ENCODE results near the gene SELP. TPM values are rescaled to one million over a fixed set of nuclear protein-coding genes. Genes with fewer than 3 reads are reported as not detected.

The SELP gene
- total and polyA plus RNA-seq, 7 donors, result 0.23 to 9.4 (median 3.3) TPM; not detected in 1

- no peaks in the 10 kb centered on the region for H3K27me3 ChIP-seq
- no peak overlapping the region for H3K27ac ChIP-seq
- intact Hi-C loops (cut with DNase I), result no loop called here
- no peaks in the 10 kb centered on the region for H3K9me3 ChIP-seq
- H3K4me1 ChIP-seq, result no peaks in the 10 kb centered on the region
- no peaks in the 10 kb centered on the region for H3K36me3 ChIP-seq
- no peak for DNase-seq
- TF ChIP-seq CTCF (IDR thresholded peaks at IDR 0.05), result no peak
- TF ChIP-seq POLR2AphosphoS5 (IDR thresholded peaks at IDR 0.05), result no peak
- WGBS, 2 donors, result 71 to 84% methylated on average over 2 of the region's 2 CpGs
- no peak overlapping the region for H3K4me3 ChIP-seq
Observed at GRCh38 chr1:169648187-169648586, 18.3 kb upstream of the SELP start.

GRCh38 chr1:169647512-169647911 is 17.6 kb upstream of the SELP start:
- no peak for TF ChIP-seq POLR2AphosphoS5 (IDR thresholded peaks at IDR 0.05)
- no peak for TF ChIP-seq CTCF (IDR thresholded peaks at IDR 0.05)
- no peak for TF ChIP-seq POLR2A (IDR thresholded peaks at IDR 0.05)
- TF ChIP-seq EP300 (IDR thresholded peaks at IDR 0.05), result no peak
- intact Hi-C loops (cut with DNase I), result no loop called here
- H3K27ac ChIP-seq, result no peak overlapping the region
- no peaks in the 10 kb centered on the region for H3K4me1 ChIP-seq
- no peak for DNase-seq
- no peak overlapping the region for H3K4me3 ChIP-seq
- no peaks in the 10 kb centered on the region for H3K36me3 ChIP-seq
- H3K9me3 ChIP-seq, result no peaks in the 10 kb centered on the region
- H3K27me3 ChIP-seq, result no peaks in the 10 kb centered on the region

- WGBS, 2 donors, result 72 to 78% methylated on average over 3 of the region's 3 CpGs
- intact Hi-C loops (cut with DNase I), result no loop called here
- H3K27ac ChIP-seq, result no peak overlapping the region
- no peaks in the 10 kb centered on the region for H3K27me3 ChIP-seq
- H3K4me3 ChIP-seq, result no peak overlapping the region
- H3K36me3 ChIP-seq, result no peaks in the 10 kb centered on the region
- H3K4me1 ChIP-seq, result no peaks in the 10 kb centered on the region
- no peak for TF ChIP-seq POLR2AphosphoS5 (IDR thresholded peaks at IDR 0.05)
- no peak for TF ChIP-seq EP300 (IDR thresholded peaks at IDR 0.05)
- TF ChIP-seq POLR2A (IDR thresholded peaks at IDR 0.05), result no peak
- TF ChIP-seq CTCF (IDR thresholded peaks at IDR 0.05), result no peak
- H3K9me3 ChIP-seq, result no peaks in the 10 kb centered on the region
- DNase-seq, result no peak
Observed at GRCh38 chr1:169644297-169644696, 14.4 kb upstream of the SELP start.

- intact Hi-C loops (cut with DNase I), result no loop called here
- H3K36me3 ChIP-seq, result no peaks in the 10 kb centered on the region
- H3K4me3 ChIP-seq, result no peak overlapping the region
- H3K27ac ChIP-seq, result no peak overlapping the region
- H3K4me1 ChIP-seq, result no peaks in the 10 kb centered on the region
- H3K27me3 ChIP-seq, result no peaks in the 10 kb centered on the region
- TF ChIP-seq POLR2A (IDR thresholded peaks at IDR 0.05) (no peak), CTCF (IDR thresholded peaks at IDR 0.05) (no peak), EP300 (IDR thresholded peaks at IDR 0.05) (no peak)
- peaks cover 0 to 20% (median 8%) of the 10 kb centered on the region in 4 donors for H3K9me3 ChIP-seq
- no peak for DNase-seq
- 85 to 92% methylated on average over 1 of the region's 1 CpG for WGBS, 2 donors
Observed at GRCh38 chr1:169634877-169635276, 5.0 kb upstream of the SELP start.

- H3K27me3 ChIP-seq, result no peaks in the 10 kb centered on the region
- intact Hi-C loops (cut with DNase I), result no loop called here
Observed at GRCh38 chr1:169634145-169634544, 4.2 kb upstream of the SELP start.

More at GRCh38 chr1:169634145-169634544, 4.2 kb upstream of the SELP start:
- no peak overlapping the region for H3K4me3 ChIP-seq
- TF ChIP-seq EP300 (IDR thresholded peaks at IDR 0.05) (no peak), POLR2A (IDR thresholded peaks at IDR 0.05) (no peak), CTCF (IDR thresholded peaks at IDR 0.05) (no peak), POLR2AphosphoS5 (IDR thresholded peaks at IDR 0.05) (no peak)
- WGBS, 2 donors, result 88 to 92% methylated on average over 1 of the region's 1 CpG
- no peaks in the 10 kb centered on the region for H3K36me3 ChIP-seq
- H3K9me3 ChIP-seq, result peaks cover 0 to 20% (median 8%) of the 10 kb centered on the region in 4 donors
- no peak for DNase-seq
- H3K27ac ChIP-seq, result no peak overlapping the region
- H3K4me1 ChIP-seq, result no peaks in the 10 kb centered on the region
